GM06990 (cell line): Measurements from ENCODE around the gene IRGC.

Experiments
- DNase-seq: peaks from one replicate; pipeline ENCODE4 v3.0.0-alpha.2; 2011; ENCODE audit not compliant: insufficient read length; ENCODE audit errors: extremely low read depth
- H3K27me3 ChIP-seq: replicated peaks from 2 replicates; pipeline ENCODE4 v1.6.0; 2011; ENCODE audit warnings: low read length; ENCODE audit not compliant: control insufficient read depth, insufficient read depth
- H3K36me3 ChIP-seq: 2 replicates; pipeline ENCODE4 v1.5.1; 2011; ENCODE audit warnings: low read length; ENCODE audit not compliant: control insufficient read depth, insufficient read depth
- H3K4me3 ChIP-seq: replicated peaks from 2 replicates; pipeline ENCODE4 v1.5.1; 2011; ENCODE audit warnings: low read depth, mild to moderate bottlenecking, control low read depth, low read length
- TF ChIP-seq, protein P1 (sequence below): IDR thresholded peaks from 2 replicates; pipeline ENCODE4 v1.5.1; 2011; ENCODE audit warnings: low read length, control low read depth, mild to moderate bottlenecking, inconsistent platforms; ENCODE audit not compliant: insufficient read depth, poor library complexity, severe bottlenecking

Gene IRGC

DNA sequence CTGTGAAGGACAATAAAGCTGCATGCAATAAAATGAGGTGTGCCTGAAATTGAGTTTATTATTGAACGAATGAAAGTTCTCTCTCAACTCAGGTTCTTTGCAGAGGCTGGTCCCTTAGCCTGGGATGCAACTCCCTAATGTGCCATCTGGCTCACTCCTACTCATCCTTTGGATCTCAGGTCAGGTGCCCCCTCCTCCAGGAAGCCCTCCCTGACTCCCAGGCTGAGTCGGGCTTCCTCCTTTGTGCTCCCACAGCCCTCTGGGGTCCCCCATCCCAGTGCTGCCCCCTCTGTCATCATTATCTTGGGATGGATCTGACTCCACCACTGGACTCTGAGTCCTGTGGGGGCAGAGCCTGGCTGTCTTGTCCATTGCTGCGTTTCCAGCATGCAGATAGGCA is 2.7 kb upstream of the IRGC start:
- Histone ChIP-seq H3K27me3 (no peaks in the 10 kb centered on the region; the same call in 1 of the 2 replicates), H3K4me3 (no peak overlapping the region), H3K36me3 (no peaks in the 10 kb centered on the region)
- DNase-seq = no peak
- TF ChIP-seq, protein P1, sequence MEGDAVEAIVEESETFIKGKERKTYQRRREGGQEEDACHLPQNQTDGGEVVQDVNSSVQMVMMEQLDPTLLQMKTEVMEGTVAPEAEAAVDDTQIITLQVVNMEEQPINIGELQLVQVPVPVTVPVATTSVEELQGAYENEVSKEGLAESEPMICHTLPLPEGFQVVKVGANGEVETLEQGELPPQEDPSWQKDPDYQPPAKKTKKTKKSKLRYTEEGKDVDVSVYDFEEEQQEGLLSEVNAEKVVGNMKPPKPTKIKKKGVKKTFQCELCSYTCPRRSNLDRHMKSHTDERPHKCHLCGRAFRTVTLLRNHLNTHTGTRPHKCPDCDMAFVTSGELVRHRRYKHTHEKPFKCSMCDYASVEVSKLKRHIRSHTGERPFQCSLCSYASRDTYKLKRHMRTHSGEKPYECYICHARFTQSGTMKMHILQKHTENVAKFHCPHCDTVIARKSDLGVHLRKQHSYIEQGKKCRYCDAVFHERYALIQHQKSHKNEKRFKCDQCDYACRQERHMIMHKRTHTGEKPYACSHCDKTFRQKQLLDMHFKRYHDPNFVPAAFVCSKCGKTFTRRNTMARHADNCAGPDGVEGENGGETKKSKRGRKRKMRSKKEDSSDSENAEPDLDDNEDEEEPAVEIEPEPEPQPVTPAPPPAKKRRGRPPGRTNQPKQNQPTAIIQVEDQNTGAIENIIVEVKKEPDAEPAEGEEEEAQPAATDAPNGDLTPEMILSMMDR = no peak

DNA sequence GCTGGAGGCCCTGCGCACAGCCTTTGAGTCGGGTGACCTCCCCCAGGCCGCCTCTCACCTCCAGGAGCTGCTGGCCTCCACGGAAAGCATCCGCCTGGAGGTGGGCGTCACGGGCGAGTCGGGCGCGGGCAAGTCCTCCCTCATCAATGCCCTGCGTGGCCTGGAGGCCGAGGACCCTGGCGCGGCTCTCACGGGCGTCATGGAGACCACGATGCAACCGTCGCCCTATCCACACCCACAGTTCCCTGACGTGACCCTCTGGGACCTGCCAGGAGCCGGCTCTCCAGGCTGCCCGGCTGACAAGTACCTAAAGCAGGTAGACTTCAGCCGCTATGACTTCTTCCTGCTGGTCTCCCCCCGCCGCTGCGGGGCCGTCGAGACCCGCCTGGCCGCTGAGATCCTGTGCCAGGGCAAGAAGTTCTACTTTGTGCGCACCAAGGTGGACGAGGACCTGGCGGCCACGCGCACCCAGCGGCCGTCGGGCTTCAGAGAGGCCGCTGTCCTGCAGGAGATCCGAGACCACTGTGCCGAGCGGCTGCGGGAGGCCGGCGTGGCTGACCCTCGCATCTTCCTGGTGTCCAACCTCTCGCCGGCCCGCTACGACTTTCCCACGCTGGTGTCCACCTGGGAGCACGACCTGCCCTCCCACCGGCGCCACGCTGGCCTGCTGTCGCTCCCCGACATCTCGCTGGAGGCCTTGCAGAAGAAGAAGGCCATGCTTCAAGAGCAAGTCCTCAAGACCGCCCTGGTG is 2.9 kb downstream of the IRGC start:
- no peaks in the 10 kb centered on the region for H3K36me3 ChIP-seq
- no peaks in the 10 kb centered on the region; the same call in 1 of the 2 replicates for H3K27me3 ChIP-seq
- TF ChIP-seq, protein P1 = no peak
- no peak overlapping the region for H3K4me3 ChIP-seq
- no peak for DNase-seq

DNA sequence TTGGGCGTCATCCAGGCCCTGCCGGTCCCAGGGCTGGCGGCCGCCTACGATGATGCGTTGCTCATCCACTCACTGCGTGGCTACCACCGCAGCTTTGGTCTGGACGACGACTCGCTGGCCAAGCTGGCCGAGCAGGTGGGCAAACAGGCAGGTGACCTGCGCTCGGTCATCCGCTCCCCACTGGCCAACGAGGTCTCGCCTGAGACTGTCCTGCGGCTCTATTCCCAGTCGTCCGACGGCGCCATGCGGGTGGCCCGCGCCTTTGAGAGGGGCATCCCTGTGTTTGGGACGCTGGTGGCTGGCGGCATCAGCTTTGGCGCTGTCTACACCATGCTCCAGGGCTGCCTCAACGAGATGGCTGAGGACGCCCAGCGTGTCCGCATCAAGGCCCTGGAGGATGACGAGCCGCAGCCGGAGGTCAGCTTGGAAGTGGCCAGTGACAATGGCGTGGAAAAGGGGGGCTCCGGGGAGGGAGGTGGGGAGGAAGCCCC is 3.5 kb downstream of the IRGC start:
- TF ChIP-seq, protein P1 = no peak
- H3K36me3 ChIP-seq = no peaks in the 10 kb centered on the region
- no peak overlapping the region for H3K4me3 ChIP-seq
- no peaks in the 10 kb centered on the region; the same call in 1 of the 2 replicates for H3K27me3 ChIP-seq
- no peak for DNase-seq

DNA sequence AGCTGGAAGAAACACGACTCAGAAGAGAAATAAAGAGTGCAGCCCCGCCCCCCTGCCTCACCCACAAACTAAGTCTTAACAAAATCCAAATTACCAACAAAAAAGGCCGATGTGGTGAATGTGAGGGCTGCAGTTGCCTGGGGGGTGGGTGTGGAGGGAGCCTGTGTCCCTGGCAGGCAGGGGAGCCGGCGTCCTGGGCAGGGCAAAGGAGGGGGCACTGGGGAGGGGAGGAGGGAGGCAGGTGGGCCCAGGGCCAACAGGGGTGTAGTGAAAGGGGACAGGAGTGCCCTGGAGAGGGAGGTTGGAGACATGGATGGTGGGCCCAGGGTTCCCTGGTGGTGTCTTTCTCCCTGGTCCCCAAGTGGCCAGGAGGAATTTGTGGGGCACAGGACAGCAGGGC is 4.0 kb downstream of the IRGC start:
- Histone ChIP-seq H3K4me3 (no peak overlapping the region), H3K27me3 (no peaks in the 10 kb centered on the region), H3K36me3 (no peaks in the 10 kb centered on the region)
- DNase-seq = no peak
- TF ChIP-seq, protein P1 = no peak

DNA sequence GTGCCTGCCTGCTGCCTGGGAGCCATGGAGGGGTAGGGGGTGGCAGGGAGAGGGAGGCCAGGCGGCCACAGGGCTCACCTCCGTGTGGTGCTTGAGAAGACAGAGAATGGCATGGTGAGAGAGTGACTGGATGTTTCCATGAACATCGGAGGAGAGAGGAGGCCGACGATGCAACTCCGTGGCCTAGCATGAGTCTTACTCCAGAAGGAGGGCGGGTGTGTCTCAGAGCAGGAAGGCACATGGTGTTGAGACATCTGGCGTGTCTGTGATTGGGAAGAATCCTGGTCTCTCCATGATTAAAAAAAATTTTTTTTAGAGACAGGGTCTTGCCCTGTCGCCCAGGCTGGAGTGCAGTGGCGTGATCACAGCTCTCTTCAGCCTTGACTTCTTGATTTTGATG is 5.1 kb downstream of the IRGC start:
- H3K4me3 ChIP-seq = no peak overlapping the region
- H3K36me3 ChIP-seq = no peaks in the 10 kb centered on the region
- no peak for DNase-seq
- no peaks in the 10 kb centered on the region for H3K27me3 ChIP-seq
- TF ChIP-seq, protein P1 = no peak
